Muscle of arm (tissue), 12 donors: Measurements from ENCODE around the gene PLCH1. TPM values are rescaled to one million over a fixed set of nuclear protein-coding genes. Genes with fewer than 3 reads are reported as not detected.

Experiments
- DNase-seq: peaks from one replicate; pipeline ENCODE4 v3.0.0-alpha.2; 2013
- polyA plus RNA-seq, 12 donors: library from polyadenylated mRNA; unstranded; fragments of 120-200 nt; gene quantifications; one replicate each; pipeline ENCODE4 v1.2.1, GENCODE V29; 2013; ENCODE audit not compliant: insufficient read length in 12 of 12

Gene PLCH1
- polyA plus RNA-seq, 12 donors, result 0.20 to 0.97 (median 0.40) TPM; not detected in 2

DNA sequence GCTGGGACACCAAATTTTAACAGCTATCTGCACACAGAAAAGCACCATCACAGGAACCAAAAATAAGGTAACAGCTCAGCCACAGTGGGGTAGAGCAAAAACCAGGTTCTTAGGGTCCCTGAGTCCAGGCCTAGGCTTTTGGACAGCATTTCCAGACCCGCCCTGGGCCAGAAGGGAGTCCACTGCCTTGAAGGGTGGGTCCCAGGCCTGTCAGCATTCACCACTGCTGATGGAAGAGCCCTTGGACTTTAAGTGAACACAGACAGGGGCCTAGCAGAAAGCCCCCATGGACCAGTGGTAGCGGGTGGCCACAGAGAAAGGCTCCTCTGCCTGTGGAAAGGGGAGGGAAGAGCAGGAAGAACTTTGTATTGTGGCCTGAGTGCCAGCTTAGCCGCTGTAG lies 56.4 kb downstream of the PLCH1 start:
- no peak for DNase-seq

DNA sequence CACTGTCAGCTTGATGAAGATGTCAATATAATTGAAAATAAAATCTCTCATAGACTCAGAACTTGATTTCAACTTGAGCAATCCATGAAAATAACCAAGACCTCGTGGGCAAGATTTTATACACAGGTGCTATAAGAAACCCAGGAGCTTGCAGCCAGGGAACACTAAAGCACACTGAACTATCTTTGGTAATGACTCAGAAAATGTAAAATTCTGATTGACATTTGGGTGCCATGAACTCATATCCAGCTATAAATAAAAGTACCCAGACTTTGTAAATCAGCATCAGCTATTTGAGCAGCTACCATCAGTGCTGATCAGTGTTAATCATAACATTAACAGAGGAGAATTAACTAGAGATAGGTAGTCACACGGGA lies 61.5 kb downstream of the PLCH1 start:
- no peak for DNase-seq

DNA sequence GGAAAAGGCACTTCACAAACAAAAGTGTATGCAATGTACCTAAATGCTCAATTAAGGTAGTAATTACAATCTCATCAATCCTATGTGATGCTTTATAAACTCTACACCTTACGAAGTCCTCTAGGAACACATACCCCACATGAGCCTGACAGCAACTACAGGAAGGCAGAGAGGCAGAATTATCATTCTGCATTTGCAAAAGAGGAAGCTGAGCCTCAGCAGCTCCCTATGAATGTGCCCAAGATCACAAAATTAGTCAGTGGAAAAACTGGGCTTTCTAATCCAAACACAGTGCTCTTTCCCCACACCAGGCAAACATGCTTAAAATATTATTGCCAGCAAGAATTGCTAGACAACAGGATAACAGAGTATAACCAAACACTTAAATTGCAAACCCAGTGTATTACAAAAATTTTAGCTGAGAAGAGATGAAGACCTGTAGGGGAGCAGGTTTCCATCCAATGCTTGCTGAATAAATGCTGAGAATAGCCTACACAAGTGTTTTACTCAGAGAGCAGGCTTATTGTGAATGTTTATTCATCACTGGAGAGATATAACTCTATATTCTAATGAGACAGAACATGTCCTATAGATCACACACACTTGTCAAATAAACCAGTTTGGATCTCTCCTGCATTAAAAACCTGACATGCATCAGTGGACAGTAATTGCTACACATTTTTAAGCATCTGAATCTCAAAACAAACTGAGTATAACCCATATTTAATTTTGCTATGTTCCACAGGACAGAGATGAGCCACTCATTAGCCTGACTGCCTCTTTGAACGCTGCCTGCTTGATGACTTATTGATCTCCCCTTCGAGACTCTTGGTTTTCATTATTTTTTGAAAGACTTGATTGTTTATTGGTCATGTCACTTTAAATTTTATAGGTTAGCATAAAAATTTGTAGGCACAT lies 62.2 kb downstream of the PLCH1 start:
- DNase-seq, result no peak

DNA sequence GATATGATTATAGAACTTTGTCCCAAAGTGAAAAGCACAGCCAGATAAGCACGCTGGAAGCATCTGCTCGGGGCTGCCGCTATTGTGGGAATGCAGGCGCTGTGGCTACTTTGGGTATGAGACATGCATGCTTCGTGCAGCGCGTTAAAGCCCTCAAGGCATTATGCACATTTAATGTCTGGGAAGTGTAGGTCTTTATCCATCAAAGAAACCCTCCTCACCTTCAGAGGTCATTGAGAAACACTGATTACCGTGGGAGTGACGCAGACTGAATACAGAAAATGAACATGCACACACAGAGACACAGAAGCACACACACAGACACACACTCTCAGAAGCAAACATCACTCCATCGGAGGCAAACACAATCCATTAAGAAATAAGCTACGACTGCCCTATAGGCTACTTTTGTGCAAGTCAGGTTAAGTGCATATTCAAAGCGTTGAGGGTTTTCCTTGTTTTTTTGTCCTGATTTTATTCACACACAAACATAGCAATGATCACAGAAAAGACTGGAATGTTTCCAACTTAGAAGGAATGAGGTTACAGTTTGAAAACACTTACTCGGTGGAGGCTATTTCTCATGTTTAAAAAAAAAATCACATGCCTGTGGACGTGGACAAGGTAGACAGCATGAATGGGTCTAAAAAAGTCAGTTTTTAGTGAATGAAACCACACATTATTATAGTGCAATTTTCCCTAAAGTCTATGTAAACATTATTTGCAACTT lies 68.5 kb downstream of the PLCH1 start:
- no peak for DNase-seq

DNA sequence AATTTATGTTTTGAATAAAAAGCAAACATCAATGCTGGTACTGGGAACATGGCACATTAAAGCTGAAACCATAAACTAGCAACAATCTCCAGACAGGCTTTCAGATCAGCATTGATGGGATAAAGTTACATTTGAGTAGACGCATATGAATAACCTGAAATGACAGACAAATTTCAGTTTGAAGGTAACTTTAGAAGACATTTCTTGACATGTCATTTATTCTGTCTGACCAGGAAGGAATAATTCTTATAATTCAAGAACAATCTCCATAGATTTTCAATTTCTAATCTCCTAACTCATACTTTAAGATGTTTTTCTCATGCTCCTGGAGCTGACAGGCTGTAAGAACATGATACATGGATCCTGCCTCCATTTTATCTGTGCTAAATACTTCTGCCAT lies 69.8 kb downstream of the PLCH1 start:
- no peak for DNase-seq

DNA sequence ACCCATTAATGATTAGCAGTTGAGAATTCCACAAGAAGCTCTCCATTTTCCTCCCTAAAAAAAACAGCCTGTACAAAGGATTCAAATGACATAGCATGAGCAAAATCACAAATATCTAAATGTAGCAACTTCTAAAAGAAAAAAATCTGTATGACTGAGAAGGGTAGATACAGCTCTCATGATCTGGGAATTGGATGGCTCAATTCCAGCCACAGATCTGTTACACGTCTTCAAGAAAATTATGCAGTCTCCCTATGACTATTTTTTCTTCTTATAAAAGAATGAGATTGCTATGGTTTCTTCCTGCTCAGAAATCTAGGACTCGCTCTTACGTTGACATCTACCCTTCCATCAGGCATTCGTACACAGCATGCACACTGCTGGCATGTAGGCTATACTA lies 71.5 kb downstream of the PLCH1 start:
- no peak for DNase-seq

DNA sequence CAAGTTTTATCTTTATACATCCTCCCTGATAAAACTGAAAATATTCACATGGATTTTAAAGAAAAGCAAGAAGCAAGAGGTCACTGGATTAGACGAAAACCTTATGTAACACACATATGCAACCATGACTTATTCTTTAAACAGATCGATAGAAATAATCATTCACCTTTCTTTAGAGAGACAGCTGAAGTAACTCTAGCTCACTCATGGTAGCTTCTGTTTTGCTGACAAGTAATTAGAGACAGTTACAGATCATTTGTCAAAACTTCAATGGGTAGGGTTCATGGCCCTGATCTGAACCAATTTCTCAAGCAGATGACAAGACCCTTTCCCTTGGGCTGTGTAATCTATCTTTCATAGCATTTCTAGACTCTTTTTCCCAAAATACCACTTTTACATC lies 74.5 kb downstream of the PLCH1 start:
- DNase-seq, result no peak

DNA sequence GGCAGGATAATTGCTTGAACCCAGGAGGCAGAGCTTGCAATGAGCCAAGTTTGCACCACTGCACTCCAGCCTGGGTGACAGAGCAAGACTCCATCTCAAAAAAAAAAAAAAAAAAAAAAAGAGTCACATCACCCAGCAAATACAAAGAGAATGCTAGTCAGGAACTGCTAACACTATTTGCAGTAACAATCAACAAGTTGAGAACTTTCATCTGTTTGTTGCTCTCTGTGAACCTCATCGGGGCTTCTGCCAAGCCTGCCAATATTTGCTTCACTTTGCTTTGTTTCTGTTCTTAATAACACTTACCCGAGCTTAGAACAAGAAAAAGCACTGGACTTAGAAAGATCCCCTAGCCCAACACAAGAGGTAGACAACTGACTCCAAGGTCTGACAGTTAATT lies 76.9 kb downstream of the PLCH1 start:
- no peak for DNase-seq

DNA sequence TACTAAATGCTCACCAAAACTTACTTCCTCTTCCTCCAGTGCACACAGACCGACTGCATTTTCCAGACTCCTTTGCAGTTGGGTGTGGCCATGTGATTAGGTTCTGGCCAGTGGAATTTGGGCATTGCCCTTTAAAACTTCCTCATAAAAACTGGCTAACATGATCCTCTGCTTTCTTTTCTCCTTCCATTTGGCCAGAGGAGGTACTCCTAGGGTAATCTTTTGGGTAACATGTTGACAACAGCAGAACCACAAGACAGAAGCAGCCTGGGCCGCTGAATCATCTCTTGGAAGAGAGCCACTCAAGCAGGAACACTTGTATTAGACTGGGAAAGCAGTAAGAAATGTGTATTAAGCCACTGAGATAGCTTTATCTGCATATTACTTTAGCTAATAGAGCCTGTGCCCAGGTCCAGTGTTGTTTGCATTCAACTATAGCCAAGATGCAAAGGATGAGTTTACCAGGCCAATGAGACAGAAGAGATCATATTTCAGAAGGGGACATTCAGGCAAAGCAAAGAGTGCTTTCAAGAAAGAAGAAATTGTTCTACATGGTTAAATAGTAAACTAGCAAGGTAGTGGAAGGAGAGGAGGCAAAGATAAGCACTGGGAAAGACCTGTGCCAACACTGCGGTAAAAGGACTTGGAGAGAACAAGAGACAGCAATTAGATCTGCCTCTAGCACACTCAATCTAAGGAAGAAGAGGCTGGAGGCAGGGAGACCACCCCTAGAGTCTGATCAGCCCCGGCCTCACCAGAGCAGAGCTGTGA lies 79.8 kb downstream of the PLCH1 start:
- peak; percentile 36 for DNase-seq

DNA sequence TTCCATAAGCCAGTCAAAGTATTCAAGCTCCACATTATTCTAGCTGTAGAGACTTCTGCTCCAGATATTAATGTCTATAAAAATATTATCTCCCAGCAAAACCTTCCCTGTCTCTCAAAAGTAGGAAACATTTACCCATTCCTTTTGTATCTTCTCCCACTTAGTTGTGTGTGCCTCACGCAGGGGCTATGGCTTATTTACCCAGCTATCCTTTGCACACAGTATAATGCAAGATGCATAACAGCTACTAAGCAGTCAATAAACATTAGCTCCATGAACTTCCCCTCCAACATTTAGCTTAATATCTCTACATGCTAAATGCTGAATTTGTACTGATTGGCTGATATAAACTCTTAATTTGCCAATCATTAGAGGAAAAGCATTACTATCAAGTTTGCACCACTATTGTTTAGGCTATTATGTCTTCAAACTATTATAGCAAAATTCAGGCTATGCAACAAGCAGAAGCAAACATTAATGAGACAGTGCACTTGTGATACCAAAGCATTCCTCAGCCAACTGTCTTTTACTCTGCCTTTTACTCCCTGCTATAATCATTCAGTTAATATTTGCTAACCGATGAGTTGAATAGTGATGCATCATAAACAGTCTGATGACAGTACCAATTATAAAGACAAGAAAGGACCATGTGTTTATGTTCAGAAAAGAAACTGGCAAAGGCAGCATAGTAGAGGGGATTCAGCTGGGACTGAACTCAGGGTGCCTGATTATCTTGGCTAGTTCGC lies 81.2 kb downstream of the PLCH1 start:
- DNase-seq, result no peak

DNA sequence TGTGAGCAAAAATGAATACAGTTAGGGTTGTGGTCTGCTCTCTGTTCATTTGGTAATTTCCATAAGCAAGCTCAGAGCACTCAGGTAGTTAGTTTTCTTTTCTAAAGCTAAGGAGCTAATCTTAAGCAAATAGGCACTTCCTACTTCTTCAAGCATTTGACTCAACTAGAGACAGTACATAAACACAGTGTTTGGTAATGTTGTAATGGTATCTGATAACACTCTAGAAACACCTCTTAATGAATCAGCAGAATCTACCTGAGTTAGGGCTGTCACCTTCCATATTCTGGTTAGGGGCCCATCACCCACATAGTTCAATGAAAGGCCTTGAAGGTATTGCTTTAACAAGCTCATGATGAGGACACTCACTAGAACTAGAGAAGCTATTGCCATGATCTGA lies 83.1 kb downstream of the PLCH1 start:
- DNase-seq, result no peak

DNA sequence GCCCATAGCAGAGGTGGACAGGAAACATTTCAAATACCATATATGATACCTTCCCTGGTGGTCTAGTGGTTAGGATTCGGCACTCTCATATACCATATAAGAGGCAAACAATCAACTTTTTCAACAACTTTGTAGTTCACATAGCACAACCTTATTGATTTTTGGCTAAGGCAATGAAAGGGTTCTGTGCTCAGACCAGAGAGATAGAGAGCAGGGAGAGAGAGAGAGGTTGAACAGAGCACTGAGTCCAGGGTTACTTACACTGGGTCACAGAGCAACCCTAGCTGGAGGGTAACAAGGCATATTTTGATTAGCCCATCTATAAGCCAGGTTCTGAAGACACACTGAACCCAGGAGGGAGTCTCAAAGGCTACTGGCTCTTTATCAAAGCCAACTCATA lies 83.8 kb downstream of the PLCH1 start:
- DNase-seq, result no peak

DNA sequence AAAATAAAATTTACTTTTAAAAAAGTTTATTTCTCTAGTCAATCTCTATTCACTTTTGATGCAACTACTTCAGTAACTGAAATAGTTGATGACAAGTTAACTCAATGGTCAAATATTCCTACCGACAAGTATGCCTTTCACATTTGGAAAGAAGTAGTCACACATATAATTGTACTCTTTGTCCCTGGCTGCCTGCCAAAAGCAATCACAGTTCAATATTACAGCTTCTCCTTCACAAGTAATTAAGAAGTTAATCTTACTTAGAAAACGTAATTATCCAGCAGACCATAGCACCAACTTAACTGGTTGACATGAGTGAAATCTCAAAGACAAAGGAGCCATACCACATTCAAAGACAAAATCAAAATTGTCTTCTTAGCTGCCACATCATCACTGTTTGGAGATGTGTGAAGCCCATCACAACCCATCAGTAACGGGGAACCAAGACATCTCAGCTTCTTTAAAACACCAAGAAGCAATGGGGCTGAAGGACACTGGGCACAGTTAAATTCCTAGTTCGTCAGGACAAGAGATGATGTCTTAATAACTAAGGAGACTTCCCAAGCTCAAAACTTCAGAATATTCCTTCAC lies 86.1 kb downstream of the PLCH1 start:
- DNase-seq, result no peak

DNA sequence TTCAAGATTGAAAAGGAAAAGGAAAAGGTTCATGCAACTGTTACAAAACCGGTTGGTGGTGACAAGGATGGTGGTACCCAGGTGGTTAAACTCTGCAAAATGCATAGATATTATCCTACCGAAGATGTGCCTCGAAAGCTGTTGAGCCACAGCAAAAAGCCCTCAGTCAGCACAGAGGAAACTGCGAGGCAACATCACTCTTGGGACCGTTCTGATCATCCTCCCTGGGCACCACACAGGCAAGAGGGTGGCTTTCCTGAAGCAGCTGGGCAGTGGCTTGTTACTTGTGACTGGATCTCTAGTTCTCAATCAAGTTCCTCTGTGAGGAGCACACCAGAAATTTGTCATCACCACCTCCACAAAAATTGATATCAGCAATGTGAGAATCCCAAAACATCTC lies 86.9 kb downstream of the PLCH1 start:
- no peak for DNase-seq

DNA sequence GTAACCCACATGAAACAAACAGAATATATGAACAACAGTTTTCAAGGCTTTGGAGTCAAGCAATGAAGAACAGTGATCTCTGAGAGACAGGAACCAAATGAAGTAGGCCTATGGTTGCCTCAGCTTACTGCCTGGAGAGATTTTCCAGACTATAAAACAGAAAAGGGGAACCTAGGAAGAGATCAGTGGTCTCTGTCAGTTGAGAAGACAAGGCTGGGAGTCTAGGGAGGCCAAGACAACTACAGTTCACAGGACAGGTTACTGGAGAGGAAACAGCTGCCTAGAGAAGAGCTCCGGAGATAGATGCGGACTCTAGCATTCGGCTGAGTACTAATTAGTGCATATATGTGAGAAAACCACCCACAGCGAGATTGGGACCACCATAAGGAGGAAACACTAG lies 87.7 kb downstream of the PLCH1 start:
- DNase-seq, result no peak

DNA sequence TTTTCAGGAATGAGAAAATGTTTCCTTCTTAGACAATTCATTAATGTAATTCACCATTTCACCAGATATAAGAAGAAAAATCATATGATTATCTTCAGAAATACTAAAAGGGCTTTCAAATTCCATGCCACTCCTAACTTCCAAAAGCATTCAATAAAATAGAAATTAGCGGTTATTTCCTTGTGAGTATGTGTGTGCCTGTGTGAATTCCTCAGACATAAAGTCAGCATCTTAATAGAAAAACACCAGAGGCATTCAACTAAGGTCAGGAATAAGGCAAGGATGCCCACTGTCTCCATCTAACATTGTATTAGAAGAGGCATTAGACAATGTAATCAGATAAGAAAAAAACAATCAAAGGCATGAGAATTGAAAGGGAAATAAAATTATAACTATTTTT lies 88.4 kb downstream of the PLCH1 start:
- no peak for DNase-seq

DNA sequence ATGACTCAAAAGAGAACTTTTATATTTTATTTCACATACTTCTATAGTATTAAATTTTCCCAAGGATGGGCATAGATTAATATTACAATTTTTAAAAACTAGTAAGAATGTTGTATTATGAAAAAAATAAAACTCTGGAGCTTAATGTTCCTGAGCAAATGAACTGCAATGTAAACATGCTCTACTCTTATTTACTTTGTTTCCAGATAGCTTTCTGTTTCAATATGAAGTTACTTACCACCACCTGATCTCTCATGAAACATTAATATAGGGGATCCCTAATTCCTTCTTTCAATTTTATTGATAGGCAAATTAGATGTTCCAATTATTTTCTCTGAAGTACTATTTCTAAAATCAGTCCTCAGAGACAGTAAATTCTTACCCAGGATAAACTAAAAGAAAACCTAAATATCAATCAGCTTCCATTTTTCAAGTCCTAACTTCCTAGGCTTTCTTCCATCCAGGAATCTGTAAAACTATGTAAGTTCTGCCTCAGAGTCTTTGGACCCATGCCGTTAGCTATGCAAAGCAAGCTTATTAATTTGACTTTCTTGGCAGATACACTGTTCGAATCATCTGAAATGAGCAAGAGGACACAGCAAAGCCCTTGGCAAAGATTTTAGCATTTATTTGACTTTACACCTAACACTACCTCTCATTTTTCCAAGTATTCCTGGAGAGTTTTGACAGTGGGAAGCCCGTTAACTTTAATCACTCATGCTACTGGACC lies 93.2 kb downstream of the PLCH1 start:
- no peak for DNase-seq

DNA sequence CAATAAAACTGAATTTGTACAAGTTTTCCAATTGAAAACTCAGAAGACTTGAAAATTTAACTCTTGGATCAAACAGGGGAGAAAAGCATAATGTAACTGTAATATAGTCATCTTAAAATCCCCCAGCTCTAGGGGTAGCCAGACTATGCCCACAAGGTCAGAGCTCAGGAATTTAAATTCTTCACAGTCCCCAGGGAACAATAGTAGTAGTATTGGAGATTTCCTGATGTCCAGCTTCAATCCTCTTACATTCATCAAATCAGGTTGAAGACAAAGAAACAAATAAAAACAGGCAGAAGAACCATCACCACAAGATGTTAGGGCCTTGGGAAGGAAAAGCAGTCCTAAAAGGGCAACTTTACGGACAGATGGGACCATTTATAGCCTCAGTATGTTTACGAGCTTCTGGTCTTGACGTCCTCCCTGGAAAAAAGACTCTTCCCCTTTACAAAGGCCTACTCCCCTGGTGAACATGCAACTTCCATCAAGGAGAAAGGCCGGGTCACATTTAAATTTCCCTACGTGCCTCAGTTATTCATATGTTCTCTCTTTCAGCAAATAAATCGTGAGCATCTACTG lies 96.8 kb downstream of the PLCH1 start:
- no peak for DNase-seq

DNA sequence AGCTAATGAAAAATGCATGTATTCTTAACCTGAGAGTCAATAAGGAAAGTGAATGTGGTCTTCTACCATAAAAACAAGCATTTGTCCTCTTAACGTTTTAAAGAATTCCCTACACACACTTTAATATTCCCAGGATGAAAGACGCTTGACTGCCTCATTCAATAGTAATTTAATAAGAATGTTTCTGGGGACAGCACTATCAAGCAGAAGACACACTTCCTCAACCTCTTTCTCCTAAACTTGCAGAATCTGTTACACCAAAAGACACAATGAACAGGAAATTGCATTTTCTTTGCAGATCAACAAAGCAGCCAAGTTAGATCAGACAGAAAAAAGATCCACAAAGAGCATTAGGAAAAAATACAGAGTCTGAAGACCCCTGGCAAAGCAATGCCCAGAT lies 97.7 kb downstream of the PLCH1 start:
- DNase-seq, result no peak

DNA sequence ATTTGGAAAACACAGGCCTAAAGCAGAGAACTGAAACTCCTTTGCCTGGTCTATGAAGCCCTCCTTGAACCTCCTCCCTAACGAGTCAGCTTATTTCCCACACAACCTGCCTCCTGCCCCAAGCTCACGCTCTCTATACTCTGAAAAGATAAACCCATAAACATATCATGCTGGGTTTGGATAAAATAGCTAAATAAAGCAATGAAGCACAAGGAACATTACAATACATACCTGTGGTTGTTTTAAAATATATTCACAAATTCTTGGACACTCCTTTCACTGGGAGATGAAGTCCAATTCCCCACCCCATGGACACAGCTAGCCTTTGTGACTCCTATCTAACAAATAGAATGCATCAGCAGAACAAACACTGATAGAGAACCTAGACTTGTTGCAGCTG lies 98.2 kb downstream of the PLCH1 start:
- no peak for DNase-seq
